VCaP (cell line): ENCODE measurements around the gene ARL5B.

Experiments used
- H3K27ac ChIP-seq: fragments of 450-650 bp; 2 replicates; pipeline ENCODE4 v1.5.1; 2017
- CTCF ChIP-seq: fragments of 450-650 bp; conservative IDR thresholded peaks from 2 replicates; pipeline ENCODE4 v1.5.1; 2017; ENCODE audit warnings: mild to moderate bottlenecking, moderate library complexity

Gene ARL5B

GRCh38 chr10:18659125-18659818 lies at the start of gene ARL5B:
TSS of gene ARL5B (plus strand) at chr10:18659431. CDS start at chr10:18659638, 207 bp downstream.
- TF ChIP-seq CTCF = no peak
- H3K27ac ChIP-seq = peak within 1 kb of the TSS; percentile 92

GRCh38 chr10:18610517-18610916 lies 48.7 kb upstream of the ARL5B start:
- TF ChIP-seq CTCF = no peak
- peak overlapping the region; percentile 97 for H3K27ac ChIP-seq

- no peak for TF ChIP-seq CTCF
- H3K27ac ChIP-seq = peak overlapping the region; percentile 97
These were observed 48.1 kb upstream of the ARL5B start for GRCh38 chr10:18611168-18611567.

GRCh38 chr10:18615618-18616017 lies 43.6 kb upstream of the ARL5B start:
- H3K27ac ChIP-seq = no peak overlapping the region
- no peak for TF ChIP-seq CTCF

- H3K27ac ChIP-seq = no peak overlapping the region
- no peak; the same call in 1 of the 2 replicates for TF ChIP-seq CTCF
These were observed 42.9 kb upstream of the ARL5B start for GRCh38 chr10:18616337-18616736.

GRCh38 chr10:18619016-18619415 lies 40.2 kb upstream of the ARL5B start:
- no peak for TF ChIP-seq CTCF
- H3K27ac ChIP-seq = no peak overlapping the region

GRCh38 chr10:18620856-18621255 lies 38.4 kb upstream of the ARL5B start:
- no peak for TF ChIP-seq CTCF
- no peak overlapping the region for H3K27ac ChIP-seq

- H3K27ac ChIP-seq = peak overlapping the region; percentile 57
These were observed 35.6 kb upstream of the ARL5B start for GRCh38 chr10:18623671-18624070.
